MM.1S (cell line): ENCODE measurements around the gene ZNF740.

Experiments used
- DNase-seq: peaks from one replicate; pipeline ENCODE4 v3.0.0-alpha.2; 2015
- H2AFZ ChIP-seq: fragments of 300-600 bp; sonication (generic); 2 replicates; pipeline ENCODE4 v1.6.0; 2016; ENCODE audit warnings: antibody characterized with exemption, low read length
- H3F3A ChIP-seq: fragments of 300-600 bp; sonication (generic); 2 replicates; pipeline ENCODE4 v1.6.1; 2016; ENCODE audit warnings: mild to moderate bottlenecking, antibody characterized with exemption, low read length, moderate library complexity, mixed read lengths; ENCODE audit not compliant: insufficient read depth
- H3K27ac ChIP-seq: fragments of 300-600 bp; sonication (generic); 2 replicates; pipeline ENCODE4 v1.5.1; 2016; ENCODE audit warnings: mild to moderate bottlenecking, low read length
- H3K27me3 ChIP-seq: fragments of 300-600 bp; sonication (generic); replicated peaks from 2 replicates; pipeline ENCODE4 v1.6.0; 2016; ENCODE audit warnings: low read length; ENCODE audit not compliant: insufficient read depth
- H3K36me3 ChIP-seq: fragments of 300-600 bp; sonication (generic); replicated peaks from 2 replicates; pipeline ENCODE4 v1.6.1; 2016; ENCODE audit warnings: mild to moderate bottlenecking, low read length, mixed read lengths; ENCODE audit not compliant: insufficient read depth
- H3K4me1 ChIP-seq: fragments of 300-600 bp; sonication (generic); 2 replicates; pipeline ENCODE4 v1.6.1; 2016; ENCODE audit warnings: low read length, mixed read lengths
- H3K4me2 ChIP-seq: fragments of 300-600 bp; sonication (generic); 2 replicates; pipeline ENCODE4 v1.6.0; 2016; ENCODE audit warnings: low read depth, low read length
- H3K4me3 ChIP-seq: fragments of 300-600 bp; sonication (generic); 2 replicates; pipeline ENCODE4 v1.5.1; 2016; ENCODE audit warnings: low read length, mixed read lengths
- H3K79me2 ChIP-seq: fragments of 300-600 bp; sonication (generic); 2 replicates; pipeline ENCODE4 v1.6.1; 2016; ENCODE audit warnings: mixed run types, low read length, mixed read lengths
- H3K9ac ChIP-seq: fragments of 300-600 bp; sonication (generic); 2 replicates; pipeline ENCODE4 v1.6.1; 2016; ENCODE audit warnings: low read length, mixed read lengths
- H3K9me2 ChIP-seq: fragments of 300-600 bp; sonication (generic); replicated peaks from 2 replicates; pipeline ENCODE4 v1.6.1; 2016; ENCODE audit warnings: mild to moderate bottlenecking, low read length, mixed read lengths; ENCODE audit not compliant: insufficient read depth
- H3K9me3 ChIP-seq: fragments of 300-600 bp; sonication (generic); replicated peaks from 2 replicates; pipeline ENCODE4 v1.6.1; 2016; ENCODE audit warnings: mild to moderate bottlenecking, low read length, mixed read lengths; ENCODE audit not compliant: insufficient read depth
- H4K20me1 ChIP-seq: fragments of 300-600 bp; sonication (generic); 2 replicates; pipeline ENCODE4 v1.6.1; 2016; ENCODE audit warnings: mild to moderate bottlenecking, low read length, moderate library complexity, mixed read lengths; ENCODE audit not compliant: insufficient read depth
- EZH2 ChIP-seq: fragments of 300-600 bp; sonication (generic); optimal IDR thresholded peaks from 2 replicates; pipeline ENCODE3; 2017; ENCODE audit warnings: low read depth, mild to moderate bottlenecking, antibody characterized with exemption, low read length, mixed read lengths
- EZH2phosphoT487 ChIP-seq: fragments of 300-600 bp; sonication (generic); IDR thresholded peaks from 2 replicates; pipeline ENCODE4 v1.6.1; 2018; ENCODE audit warnings: antibody characterized with exemption, low read length
- TF ChIP-seq, protein P1 (sequence below): fragments of 300-600 bp; sonication (generic); IDR thresholded peaks from 2 replicates; pipeline ENCODE4 v1.5.1; 2016; ENCODE audit warnings: antibody characterized with exemption, low read length, mixed read lengths

ZNF740 gene

DNA sequence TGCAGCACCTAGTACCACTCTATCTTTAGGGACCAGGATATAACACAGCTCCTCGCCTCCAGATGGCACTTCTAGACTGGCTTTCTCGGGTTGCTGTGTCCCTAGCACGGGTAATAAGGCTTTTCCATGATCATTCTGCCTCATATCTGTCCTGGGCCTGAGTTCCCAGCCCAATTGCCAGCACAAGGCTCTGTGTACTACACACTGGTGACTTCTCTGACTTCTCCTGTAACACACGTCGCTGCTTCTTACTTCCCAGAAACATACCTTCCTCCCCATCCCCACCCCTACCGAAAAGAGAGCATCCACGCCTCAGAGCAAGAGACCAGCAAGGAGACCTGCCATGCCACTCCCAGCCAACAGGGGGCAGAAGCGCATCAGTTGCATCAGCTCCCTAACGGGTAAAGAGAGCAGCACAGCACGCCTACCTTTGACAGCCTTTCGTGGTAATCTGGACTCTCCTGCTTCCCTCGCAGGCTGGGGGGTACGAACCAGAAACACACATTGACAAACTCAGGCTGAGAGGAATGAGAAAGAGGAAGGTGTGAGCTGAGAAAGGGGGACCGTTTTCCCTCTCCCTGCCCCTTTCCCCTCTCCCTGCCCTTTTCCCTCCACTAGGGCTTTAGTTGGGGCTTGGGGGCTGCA is 21.2 kb upstream of the ZNF740 start:
- Histone ChIP-seq H3K27ac (no peak overlapping the region), H3K9me2 (no peaks in the 10 kb centered on the region), H3F3A (0 out of 2 replicates have a peak, but pooled peaks cover 5% of the 10 kb centered on the region), H3K9ac (no peak overlapping the region), H3K4me1 (peaks cover 7% of the 10 kb centered on the region; the same call in 1 of the 2 replicates), H2AFZ (peak overlapping the region; percentile 41), H4K20me1 (no peaks in the 10 kb centered on the region), H3K9me3 (no peaks in the 10 kb centered on the region), H3K4me3 (no peak overlapping the region), H3K27me3 (no peaks in the 10 kb centered on the region), H3K36me3 (no peaks in the 10 kb centered on the region), H3K79me2 (no peaks in the 10 kb centered on the region), H3K4me2 (peak overlapping the region; percentile 35; the same call in 1 of the 2 replicates)
- DNase-seq = peak; percentile 86
- TF ChIP-seq EZH2phosphoT487 (no peak), EZH2 (no peak)
- TF ChIP-seq, protein P1, sequence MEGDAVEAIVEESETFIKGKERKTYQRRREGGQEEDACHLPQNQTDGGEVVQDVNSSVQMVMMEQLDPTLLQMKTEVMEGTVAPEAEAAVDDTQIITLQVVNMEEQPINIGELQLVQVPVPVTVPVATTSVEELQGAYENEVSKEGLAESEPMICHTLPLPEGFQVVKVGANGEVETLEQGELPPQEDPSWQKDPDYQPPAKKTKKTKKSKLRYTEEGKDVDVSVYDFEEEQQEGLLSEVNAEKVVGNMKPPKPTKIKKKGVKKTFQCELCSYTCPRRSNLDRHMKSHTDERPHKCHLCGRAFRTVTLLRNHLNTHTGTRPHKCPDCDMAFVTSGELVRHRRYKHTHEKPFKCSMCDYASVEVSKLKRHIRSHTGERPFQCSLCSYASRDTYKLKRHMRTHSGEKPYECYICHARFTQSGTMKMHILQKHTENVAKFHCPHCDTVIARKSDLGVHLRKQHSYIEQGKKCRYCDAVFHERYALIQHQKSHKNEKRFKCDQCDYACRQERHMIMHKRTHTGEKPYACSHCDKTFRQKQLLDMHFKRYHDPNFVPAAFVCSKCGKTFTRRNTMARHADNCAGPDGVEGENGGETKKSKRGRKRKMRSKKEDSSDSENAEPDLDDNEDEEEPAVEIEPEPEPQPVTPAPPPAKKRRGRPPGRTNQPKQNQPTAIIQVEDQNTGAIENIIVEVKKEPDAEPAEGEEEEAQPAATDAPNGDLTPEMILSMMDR = peak; percentile 99

DNA sequence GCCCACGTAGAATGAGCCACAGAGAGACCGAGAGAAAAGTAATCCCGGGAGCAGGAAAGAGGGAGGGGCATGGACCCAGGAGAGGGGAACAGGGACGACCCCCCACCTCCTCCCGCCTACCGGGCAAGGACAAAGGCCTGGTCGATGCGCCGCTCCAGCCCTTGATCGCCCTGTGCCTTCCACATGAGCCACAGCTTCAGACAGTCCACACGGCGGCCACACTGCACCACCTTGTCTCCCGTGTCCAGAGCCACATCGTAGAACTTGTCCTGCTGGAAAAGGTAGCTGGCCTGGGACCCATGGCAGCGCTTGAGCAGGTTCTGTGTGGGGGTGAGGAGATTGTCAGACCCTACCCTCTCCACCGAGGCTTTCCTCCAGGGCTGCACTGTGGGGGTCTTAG is 20.5 kb upstream of the ZNF740 start:
- H3K79me2 ChIP-seq = no peaks in the 10 kb centered on the region
- H4K20me1 ChIP-seq = no peaks in the 10 kb centered on the region
- H3K4me1 ChIP-seq = peaks cover 7% of the 10 kb centered on the region; the same call in 1 of the 2 replicates
- DNase-seq = no peak
- no peak overlapping the region for H2AFZ ChIP-seq
- H3K27ac ChIP-seq = no peak overlapping the region
- H3K9me3 ChIP-seq = no peaks in the 10 kb centered on the region
- H3K4me3 ChIP-seq = no peak overlapping the region
- H3F3A ChIP-seq = 0 out of 2 replicates have a peak, but pooled peaks cover 5% of the 10 kb centered on the region
- H3K4me2 ChIP-seq = 0 out of 2 replicates have a peak overlapping the region, but pooled peaks have one; percentile 35
- no peak overlapping the region for H3K9ac ChIP-seq
- H3K27me3 ChIP-seq = no peaks in the 10 kb centered on the region
- no peaks in the 10 kb centered on the region for H3K9me2 ChIP-seq
- no peaks in the 10 kb centered on the region for H3K36me3 ChIP-seq
- TF ChIP-seq, protein P1 = no peak
- TF ChIP-seq EZH2 (no peak), EZH2phosphoT487 (no peak)

DNA sequence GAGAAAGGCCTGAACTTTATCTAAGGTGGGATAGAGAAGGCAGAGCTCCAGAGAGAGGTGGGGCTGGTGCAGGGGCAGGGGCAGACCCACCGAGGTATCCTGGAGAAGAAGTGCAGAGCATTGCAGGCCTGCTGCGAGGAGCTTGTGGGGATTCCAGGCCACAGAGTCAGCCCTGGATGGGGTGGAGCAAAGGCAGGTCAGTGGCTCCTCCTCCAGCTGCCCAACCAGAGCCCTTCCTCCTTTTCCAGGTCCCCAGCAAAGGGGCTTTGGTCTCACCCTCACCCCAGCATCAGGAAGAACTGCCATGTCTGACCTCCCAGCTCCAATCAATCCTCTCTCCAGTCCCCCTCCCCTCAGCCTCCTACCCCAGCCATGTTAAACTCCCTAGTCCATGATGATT is 19.8 kb upstream of the ZNF740 start:
- Histone ChIP-seq H3K79me2 (no peaks in the 10 kb centered on the region), H3F3A (0 out of 2 replicates have a peak, but pooled peaks cover 5% of the 10 kb centered on the region), H3K4me1 (peaks cover 7% of the 10 kb centered on the region; the same call in 1 of the 2 replicates), H3K36me3 (no peaks in the 10 kb centered on the region), H3K4me3 (no peak overlapping the region), H2AFZ (no peak overlapping the region), H3K9me2 (no peaks in the 10 kb centered on the region), H3K9me3 (no peaks in the 10 kb centered on the region), H4K20me1 (no peaks in the 10 kb centered on the region), H3K4me2 (no peak overlapping the region), H3K27ac (no peak overlapping the region), H3K27me3 (no peaks in the 10 kb centered on the region), H3K9ac (no peak overlapping the region)
- TF ChIP-seq, protein P1 = no peak
- TF ChIP-seq EZH2 (no peak), EZH2phosphoT487 (no peak)
- DNase-seq = no peak
